ENCODE data around the gene DCTN5. TPM values are rescaled to one million over a fixed set of nuclear protein-coding genes. Genes with fewer than 3 reads are reported as not detected.

DCTN5 gene
- total and polyA plus RNA-seq, 2 donors (not counting 1 experiment from before 2014, with no cell fraction given) = 39.6 to 96.7 TPM

GRCh38 chr16:23709536-23709935, 68.3 kb downstream of the DCTN5 start:
- H3K27me3 ChIP-seq (ENCODE audit: control insufficient read depth, insufficient read depth, low read length) = peaks cover 16% of the 10 kb centered on the region
- no peaks in the 10 kb centered on the region for H3K9me3 ChIP-seq (ENCODE audit: control insufficient read depth, insufficient read depth, low read depth, low read length)
- no peak overlapping the region for H3K4me2 ChIP-seq (ENCODE audit: extremely low read depth, insufficient read depth, low read length)
- H3K36me3 ChIP-seq (ENCODE audit: control insufficient read depth, insufficient read depth, low read length) = no peaks in the 10 kb centered on the region
- H3K4me1 ChIP-seq (ENCODE audit: control insufficient read depth, extremely low read depth, insufficient read depth, low read length) = no peaks in the 10 kb centered on the region
- DNase-seq (ENCODE audit: low read depth in 2 of 2) = no peak
- no peak overlapping the region for H3K9ac ChIP-seq (ENCODE audit: insufficient read depth, low read length)
- no peak overlapping the region for H3K27ac ChIP-seq (ENCODE audit: insufficient read depth, low read length)
- no peaks in the 10 kb centered on the region for H4K20me1 ChIP-seq (ENCODE audit: control insufficient read depth, extremely low read depth, insufficient read depth, low read length)
- no peaks in the 10 kb centered on the region for H3K79me2 ChIP-seq (ENCODE audit: control insufficient read depth, insufficient read depth, low read length)
- TF ChIP-seq EZH2 (IDR thresholded peaks at IDR 0.05; ENCODE audit: low read length, missing control alignments) (no peak), CTCF (conservative IDR thresholded peaks at IDR 0.05 in 1 of 2, IDR thresholded peaks at IDR 0.05 in 1 of 2; ENCODE audit: low read depth in 1 of 2, low read length in 2 of 2) (no peak)
- no peak overlapping the region for H2AFZ ChIP-seq (ENCODE audit: low read length)
- H3K4me3 ChIP-seq (replicated peaks in 1 of 4; ENCODE audit: control extremely low read depth in 1 of 4, insufficient read depth in 1 of 4, low read depth in 3 of 4, low read length in 4 of 4) = no peak overlapping the region

GRCh38 chr16:23710008-23710407, 68.7 kb downstream of the DCTN5 start:
- peaks cover 16% of the 10 kb centered on the region for H3K27me3 ChIP-seq (ENCODE audit: control insufficient read depth, insufficient read depth, low read length)
- no peak overlapping the region for H2AFZ ChIP-seq (ENCODE audit: low read length)
- H3K9me3 ChIP-seq (ENCODE audit: control insufficient read depth, insufficient read depth, low read depth, low read length) = no peaks in the 10 kb centered on the region
- no peak overlapping the region for H3K4me2 ChIP-seq (ENCODE audit: extremely low read depth, insufficient read depth, low read length)
- H3K79me2 ChIP-seq (ENCODE audit: control insufficient read depth, insufficient read depth, low read length) = no peaks in the 10 kb centered on the region
- H4K20me1 ChIP-seq (ENCODE audit: control insufficient read depth, extremely low read depth, insufficient read depth, low read length) = no peaks in the 10 kb centered on the region
- H3K27ac ChIP-seq (ENCODE audit: insufficient read depth, low read length) = no peak overlapping the region
- H3K9ac ChIP-seq (ENCODE audit: insufficient read depth, low read length) = no peak overlapping the region
- no peaks in the 10 kb centered on the region for H3K4me1 ChIP-seq (ENCODE audit: control insufficient read depth, extremely low read depth, insufficient read depth, low read length)
- no peak overlapping the region for H3K4me3 ChIP-seq (replicated peaks in 1 of 4; ENCODE audit: control extremely low read depth in 1 of 4, insufficient read depth in 1 of 4, low read depth in 3 of 4, low read length in 4 of 4)
- H3K36me3 ChIP-seq (ENCODE audit: control insufficient read depth, insufficient read depth, low read length) = no peaks in the 10 kb centered on the region
- no peak for DNase-seq (ENCODE audit: low read depth in 2 of 2)
- no peak for TF ChIP-seq CTCF (conservative IDR thresholded peaks at IDR 0.05 in 1 of 2, IDR thresholded peaks at IDR 0.05 in 1 of 2; ENCODE audit: low read depth in 1 of 2, low read length in 2 of 2)
- TF ChIP-seq EZH2 (IDR thresholded peaks at IDR 0.05; ENCODE audit: low read length, missing control alignments) = no peak

GRCh38 chr16:23710504-23710903, 69.2 kb downstream of the DCTN5 start:
- H3K9ac ChIP-seq (ENCODE audit: insufficient read depth, low read length) = no peak overlapping the region
- H3K79me2 ChIP-seq (ENCODE audit: control insufficient read depth, insufficient read depth, low read length) = no peaks in the 10 kb centered on the region
- no peaks in the 10 kb centered on the region for H3K4me1 ChIP-seq (ENCODE audit: control insufficient read depth, extremely low read depth, insufficient read depth, low read length)
- no peak for DNase-seq (ENCODE audit: low read depth in 2 of 2)
- no peak overlapping the region for H2AFZ ChIP-seq (ENCODE audit: low read length)
- H3K4me3 ChIP-seq (replicated peaks in 1 of 4; ENCODE audit: control extremely low read depth in 1 of 4, insufficient read depth in 1 of 4, low read depth in 3 of 4, low read length in 4 of 4) = no peak overlapping the region
- TF ChIP-seq CTCF (conservative IDR thresholded peaks at IDR 0.05 in 1 of 2, IDR thresholded peaks at IDR 0.05 in 1 of 2; ENCODE audit: low read depth in 1 of 2, low read length in 2 of 2) (no peak), EZH2 (IDR thresholded peaks at IDR 0.05; ENCODE audit: low read length, missing control alignments) (no peak)
- no peaks in the 10 kb centered on the region for H4K20me1 ChIP-seq (ENCODE audit: control insufficient read depth, extremely low read depth, insufficient read depth, low read length)
- no peaks in the 10 kb centered on the region for H3K36me3 ChIP-seq (ENCODE audit: control insufficient read depth, insufficient read depth, low read length)
- H3K27ac ChIP-seq (ENCODE audit: insufficient read depth, low read length) = no peak overlapping the region
- H3K4me2 ChIP-seq (ENCODE audit: extremely low read depth, insufficient read depth, low read length) = no peak overlapping the region
- no peaks in the 10 kb centered on the region for H3K9me3 ChIP-seq (ENCODE audit: control insufficient read depth, insufficient read depth, low read depth, low read length)
- H3K27me3 ChIP-seq (ENCODE audit: control insufficient read depth, insufficient read depth, low read length) = peaks cover 16% of the 10 kb centered on the region
